Endometrium (tissue), 2 donors: ENCODE measurements around the gene TSEN2.

ENCODE experiments used
- FAIRE-seq: peaks from 2 replicates; lab custom pipeline; 2012; peaks lifted over from hg19 to GRCh38; lab: Jason Lieb, UNC
- donor health status: control.
- donor health status: control.

The TSEN2 gene

DNA sequence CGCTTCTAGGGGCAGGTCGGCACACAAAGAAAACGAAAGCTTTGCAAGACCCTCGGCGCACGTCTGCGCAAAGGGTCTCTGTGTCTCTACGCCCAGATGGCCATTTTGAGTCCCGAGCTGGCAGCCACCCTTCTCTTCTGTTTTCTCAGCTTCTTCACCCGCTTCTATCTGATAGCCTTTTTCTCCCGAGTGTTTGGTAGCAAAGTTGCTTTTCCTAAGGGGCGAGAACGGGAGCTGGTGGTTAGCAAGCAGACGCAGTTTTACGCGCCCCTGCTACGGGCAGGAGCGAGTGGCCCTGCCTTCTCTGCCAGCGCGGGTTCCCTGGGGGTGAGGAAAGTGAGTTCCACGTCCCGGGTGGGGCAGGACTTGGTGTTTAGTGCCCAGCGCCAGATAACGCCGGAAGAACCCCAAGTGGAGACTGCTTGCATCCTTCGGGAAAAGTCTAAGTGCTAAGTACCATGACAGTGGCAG, 69.7 kb downstream of the TSEN2 start:
- no peak for FAIRE-seq

DNA sequence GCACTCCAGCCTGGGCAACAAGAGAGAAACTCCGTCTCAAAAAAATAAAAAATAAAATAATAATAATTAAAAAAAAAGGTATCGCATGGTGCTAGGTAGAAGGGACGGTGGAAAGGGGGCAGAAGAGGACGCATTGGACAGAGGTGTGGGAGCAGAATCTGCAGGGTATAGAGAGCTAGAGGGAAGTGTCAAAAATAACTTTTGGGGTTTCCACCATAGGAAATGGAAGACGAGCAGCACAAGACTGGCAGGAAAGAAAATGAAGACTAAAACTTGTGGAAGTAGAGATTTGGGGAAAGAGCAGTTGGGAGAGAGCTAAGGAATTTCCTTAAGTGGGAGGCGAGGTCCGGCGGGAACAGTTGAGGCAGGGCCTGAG, 72.0 kb downstream of the TSEN2 start:
- no peak for FAIRE-seq

DNA sequence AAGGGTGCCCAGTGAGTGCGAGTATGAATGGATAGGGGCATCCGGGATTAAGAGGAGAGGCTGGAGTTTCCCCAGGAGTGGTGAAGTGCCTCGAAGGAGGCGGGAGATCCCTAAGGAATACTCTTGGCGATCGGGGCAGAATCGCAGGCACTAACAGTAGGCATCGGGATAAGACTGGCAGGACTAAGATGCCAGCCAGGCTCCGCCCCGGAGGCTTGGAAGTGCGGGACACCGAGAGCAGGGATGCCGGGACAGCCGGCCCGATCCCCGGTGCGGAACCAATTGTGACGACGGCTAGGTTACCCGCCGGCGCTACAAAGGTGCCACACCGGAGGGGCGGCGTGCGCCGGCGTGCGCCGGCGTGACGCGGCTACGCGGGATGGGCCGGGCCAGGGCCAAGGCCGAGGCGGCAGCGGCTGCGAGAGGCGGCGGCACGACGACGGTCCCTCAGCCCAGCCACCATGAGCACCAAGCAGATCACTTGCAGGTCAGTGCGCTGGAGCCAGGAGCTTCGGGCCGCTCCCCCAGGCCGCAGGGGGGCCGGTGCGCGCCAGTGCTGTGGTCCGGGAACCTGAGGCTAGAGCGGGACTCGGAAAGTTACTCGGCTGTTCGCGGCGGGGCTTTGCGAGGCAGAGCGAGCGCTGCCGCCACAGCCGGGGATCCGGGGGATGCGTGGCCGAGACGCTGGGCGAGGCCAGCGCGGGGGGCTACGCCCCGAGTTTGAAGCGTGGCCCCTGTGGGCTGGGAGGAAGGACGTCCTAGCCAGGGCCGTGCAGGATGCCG, 72.6 kb downstream of the TSEN2 start, which contains the start of gene MKRN2:
Gene MKRN2 (plus strand): TSS at position 398 of the 783 bp plus-strand sequence. CDS start 64 bp downstream, at position 462.
- FAIRE-seq, result no peak

DNA sequence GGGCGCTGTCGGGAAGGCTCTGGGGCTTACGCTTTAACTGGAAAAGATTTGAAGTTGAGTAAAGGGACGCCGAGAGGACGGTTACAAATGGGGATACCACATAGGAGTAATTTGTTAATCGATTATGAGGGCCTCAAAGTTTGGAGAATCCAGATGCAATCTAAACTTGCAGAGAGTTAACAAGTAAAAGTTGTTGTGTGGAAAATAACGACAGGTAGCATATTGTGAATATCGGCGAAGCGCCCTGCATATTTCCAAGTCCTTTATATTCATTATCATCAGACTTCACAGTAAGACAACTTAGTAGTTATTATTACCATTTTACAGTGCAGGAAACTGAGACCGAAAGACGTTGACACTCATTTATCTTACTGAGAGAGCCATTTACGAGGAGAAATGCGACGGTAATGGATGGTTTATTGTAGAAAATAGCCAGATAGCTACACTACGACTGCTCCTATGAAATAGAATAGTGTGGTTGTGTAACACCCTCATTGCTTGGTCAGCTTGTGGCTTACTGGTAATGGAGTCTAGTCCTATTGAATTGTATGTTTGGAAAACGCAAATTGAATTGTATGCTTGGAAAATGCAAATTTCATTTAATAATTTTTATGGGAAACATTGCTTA, 73.3 kb downstream of the TSEN2 start:
- FAIRE-seq, result no peak

DNA sequence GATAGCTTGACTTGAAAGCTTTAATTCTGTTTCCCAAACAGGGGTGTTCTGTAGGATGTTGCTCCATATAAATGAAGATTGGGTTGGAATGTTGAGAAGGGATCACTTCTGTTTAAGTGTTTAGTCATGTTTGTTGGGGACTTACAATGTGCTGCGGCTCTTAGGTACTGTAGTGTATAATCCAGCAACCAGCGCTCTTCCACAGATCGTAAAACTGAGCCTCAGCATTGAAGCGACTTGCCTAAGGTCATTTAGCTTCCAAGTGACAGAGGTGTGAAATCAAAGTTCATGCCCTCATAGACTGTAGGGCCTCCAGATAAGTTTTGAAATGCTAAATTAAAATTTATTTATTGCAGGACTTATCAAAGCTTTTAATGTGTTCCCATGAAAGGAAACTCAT, 74.4 kb downstream of the TSEN2 start:
- FAIRE-seq, result no peak

DNA sequence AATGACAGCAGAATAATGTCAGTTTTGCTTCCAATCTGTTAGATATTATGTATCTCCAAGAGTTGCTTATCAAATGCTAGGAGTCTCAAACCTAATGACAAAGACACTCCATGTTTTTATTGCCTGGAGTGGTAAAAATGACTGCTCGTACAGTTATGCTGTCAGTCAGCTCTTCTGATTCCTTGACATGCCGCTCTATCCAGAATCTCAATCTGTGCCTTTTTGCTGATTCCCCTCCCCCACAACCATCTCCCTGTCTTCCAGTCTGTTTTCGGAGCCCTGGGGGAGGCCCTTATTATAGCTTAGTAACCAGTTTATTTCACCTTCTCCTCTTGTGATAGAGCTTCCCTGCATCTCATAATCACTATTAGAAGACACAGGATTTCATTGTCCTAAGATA, 75.2 kb downstream of the TSEN2 start:
- FAIRE-seq, result no peak

DNA sequence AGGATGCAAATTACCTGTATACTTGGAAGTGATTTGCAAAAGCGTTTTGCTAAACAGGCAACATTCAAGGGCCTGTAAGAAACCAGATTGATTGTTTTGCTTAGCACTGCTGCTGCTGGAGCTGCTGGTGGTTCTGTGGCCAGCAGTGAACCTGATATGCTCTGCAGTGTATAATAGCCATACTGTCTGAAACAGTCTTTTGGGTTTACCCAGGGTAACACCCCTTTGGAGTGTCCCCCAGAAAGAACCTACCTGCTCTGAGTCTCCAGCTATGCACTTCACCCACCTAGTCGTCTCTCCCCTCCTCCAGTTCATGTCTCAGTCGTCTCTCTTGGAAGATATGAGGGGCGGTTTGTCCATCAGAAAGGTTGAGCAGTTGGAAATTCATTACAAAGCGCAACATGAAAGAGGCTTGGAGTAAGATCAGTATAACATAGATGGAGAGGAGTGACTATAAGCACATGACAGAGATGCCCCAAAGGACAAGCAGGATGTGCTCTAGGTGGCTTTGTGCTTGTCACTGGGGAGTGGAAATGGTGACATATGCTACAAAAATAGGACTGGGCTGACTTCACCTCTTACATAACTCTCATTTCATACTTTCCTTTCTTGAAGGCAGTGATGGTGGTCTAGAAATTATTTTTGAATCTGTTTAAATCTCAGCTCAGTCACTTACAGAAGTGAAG, 76.4 kb downstream of the TSEN2 start:
- no peak for FAIRE-seq

DNA sequence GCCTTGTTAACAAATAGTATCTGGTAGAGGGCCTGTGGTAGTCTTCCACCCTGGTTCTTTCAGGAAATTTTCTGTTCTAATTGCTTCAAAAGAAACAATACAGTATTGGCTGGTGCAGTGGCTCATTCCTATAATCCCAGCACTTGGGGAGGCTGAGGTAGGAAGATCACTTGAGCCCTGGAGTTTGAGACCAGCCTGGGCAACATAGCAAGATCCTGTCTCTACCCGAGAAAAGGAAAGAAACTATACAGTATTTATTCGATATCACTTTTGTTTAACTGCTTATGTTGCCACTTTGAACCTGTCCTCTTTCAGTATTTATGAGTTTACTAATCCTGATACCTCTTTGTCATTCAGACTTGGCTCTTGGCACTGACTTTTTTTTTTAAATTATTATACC, 77.1 kb downstream of the TSEN2 start:
- no peak for FAIRE-seq

DNA sequence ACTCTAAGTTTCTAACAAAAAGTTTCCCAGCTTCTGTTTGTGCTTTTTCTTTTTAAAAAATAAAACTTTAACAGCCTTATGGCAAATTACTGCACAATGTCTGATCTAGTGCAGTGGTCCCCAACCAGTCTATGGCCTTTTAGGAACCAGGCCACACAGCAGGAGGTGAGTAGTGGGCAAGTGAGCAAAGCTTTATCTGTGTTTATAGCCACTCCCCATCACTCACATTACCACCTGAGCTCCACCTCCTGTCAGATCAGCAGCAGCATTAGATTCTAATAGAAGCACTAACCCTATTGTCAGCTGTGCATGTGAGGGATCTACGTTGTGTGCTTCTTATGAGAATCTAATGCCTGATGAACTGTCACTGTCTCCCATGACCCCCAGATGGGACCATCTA, 78.2 kb downstream of the TSEN2 start:
- no peak for FAIRE-seq

DNA sequence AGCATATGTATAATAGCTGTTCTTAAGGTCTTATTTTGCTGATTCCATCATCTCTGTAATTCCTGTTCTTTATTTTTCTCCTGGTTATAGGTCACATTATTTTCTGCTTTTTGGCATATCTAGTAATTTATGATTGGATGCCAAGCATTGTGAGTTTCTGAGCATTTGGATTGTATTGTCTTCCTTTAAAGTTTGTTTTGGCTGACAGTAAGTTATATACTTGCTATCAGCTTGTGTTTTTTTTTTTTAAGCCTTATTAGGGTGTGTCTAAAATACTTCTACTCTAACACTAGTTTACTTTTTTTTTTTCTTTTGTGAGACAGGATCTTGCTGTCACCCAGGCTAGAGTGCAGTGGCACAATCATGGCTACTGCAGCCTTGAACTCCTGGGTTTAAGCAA, 82.7 kb downstream of the TSEN2 start:
- FAIRE-seq, result no peak

DNA sequence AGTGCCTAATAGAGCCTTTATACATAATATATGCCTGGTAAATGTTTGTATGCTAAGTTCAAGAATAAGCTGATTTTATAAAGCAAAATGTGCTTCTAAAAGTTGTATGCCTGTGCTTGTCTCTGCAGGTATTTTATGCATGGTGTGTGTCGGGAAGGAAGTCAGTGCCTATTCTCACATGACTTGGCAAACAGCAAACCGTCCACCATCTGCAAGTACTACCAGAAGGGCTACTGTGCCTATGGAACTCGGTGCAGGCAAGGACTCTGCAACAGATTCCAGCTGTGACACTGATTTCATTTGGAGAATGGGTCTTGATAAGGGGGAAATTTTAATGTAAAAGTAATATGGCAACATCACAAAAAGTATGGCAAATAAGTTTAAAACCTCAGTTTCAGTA, 84.5 kb downstream of the TSEN2 start:
- no peak for FAIRE-seq

DNA sequence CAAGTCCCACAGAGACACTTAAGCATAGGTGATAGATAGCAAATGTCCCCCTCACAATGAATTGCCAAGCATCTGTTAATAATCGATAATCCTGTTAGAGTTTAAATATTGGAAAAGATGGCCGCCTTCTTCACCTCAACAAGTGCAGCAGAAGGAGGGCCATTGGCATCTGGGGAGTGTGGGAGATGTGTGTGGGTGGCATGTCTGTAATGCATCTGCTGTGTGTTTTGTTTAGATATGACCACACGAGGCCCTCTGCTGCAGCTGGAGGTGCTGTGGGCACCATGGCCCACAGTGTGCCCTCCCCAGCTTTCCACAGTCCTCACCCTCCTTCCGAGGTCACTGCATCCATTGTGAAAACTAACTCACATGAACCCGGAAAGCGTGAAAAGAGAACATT, 85.6 kb downstream of the TSEN2 start:
- no peak for FAIRE-seq

DNA sequence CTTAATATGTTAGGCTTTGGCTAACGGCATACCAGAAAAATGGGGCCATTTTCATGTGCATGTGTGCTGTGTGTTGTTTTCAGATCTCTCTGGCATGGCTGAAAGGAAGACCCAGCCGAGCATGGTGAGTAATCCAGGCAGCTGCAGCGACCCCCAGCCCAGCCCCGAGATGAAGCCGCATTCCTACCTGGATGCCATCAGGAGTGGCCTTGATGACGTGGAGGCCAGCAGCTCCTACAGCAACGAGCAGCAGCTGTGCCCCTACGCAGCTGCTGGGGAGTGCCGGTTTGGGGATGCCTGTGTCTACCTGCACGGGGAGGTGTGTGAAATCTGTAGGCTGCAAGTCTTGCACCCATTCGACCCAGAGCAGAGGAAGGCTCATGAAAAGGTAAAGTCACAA, 87.7 kb downstream of the TSEN2 start:
- FAIRE-seq, result no peak

DNA sequence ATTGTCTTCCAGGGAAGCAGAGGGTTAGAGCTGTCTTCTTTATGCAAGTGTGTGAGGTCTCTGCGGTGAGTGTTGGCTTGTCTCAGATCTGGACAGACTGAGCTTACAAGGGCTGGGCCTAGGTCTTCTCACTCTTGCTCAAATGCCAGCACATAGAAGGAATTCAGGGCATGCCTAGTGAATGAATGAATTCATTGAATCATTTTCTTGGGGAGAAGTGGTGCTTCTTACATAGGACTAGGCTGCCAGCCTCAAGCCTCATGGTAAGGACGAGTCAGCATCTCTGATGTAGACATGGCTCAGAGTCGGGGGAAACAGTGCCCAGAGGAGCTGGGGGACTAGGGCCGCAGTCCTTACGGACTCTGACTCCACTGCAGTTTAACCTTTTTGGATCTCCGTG, 89.9 kb downstream of the TSEN2 start:
- no peak for FAIRE-seq

DNA sequence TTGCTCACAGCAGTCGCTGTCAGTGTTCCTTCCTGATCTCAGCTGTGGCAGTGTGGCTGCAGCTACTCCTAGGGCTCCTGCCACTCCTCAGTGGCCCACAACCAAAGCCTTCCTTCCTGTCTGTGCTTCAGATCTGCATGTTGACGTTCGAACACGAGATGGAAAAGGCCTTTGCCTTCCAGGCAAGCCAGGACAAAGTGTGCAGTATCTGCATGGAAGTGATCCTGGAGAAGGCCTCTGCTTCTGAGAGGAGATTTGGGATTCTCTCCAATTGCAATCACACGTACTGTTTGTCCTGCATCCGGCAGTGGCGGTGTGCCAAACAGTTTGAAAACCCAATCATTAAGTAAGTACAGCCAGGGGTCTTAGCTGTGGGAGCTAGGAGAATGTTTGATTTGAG, 90.4 kb downstream of the TSEN2 start:
- no peak for FAIRE-seq

DNA sequence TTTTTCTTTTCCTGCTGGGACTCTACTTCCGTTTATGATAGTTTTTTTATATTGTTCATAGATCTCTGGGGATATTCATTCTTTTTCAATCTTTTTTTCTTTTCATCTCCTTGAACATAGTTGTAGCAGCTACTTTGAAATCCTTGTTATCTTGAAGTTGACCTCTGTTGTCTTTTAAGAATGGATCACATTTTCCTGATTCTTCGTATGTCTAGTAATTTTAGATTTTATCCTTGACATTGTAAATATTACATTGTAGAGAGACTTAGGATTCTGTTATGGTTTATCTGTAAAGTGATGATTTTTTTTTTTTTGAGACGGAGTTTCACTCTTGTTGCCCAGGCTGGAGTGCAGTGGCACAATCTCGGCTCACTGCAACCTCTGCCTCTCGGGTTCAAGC, 93.1 kb downstream of the TSEN2 start:
- no peak for FAIRE-seq

DNA sequence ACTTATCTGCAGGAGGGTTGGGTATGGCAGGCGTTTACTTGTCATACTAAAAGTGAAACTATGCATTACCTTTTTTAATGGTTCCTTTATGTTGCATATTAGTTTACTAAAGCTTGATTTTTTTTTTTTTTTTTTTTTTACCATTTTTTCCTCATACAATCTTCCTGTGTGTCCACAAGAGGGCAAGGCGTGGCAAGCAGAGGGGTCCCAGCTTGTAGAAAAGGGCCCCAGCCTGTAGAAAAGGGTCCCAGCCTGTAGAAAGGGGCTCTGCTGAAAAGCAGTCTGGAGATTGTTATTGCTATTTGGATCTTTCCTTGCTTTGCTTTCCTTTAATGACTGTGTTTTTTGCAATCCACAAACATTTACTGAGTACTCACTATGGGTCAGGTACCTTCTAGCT, 94.5 kb downstream of the TSEN2 start:
- no peak for FAIRE-seq

DNA sequence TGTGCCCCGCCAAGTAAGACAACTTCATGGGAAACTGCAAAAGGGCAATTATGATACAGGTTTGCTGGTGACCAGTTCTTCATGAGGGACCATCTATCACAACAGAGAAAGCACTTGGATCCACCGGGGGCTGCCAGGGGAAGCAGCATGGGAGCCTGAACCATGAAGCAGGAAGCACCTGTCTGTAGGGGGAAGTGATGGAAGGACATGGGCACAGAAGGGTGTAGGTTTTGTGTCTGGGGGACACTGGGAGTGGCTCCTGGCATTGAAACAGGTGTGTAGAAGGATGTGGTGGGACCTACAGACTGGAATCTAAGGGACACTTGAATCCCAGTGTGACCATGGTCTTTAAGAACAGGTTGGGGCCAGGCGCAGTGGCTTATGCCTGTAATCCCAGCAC, 95.2 kb downstream of the TSEN2 start:
- FAIRE-seq, result no peak

DNA sequence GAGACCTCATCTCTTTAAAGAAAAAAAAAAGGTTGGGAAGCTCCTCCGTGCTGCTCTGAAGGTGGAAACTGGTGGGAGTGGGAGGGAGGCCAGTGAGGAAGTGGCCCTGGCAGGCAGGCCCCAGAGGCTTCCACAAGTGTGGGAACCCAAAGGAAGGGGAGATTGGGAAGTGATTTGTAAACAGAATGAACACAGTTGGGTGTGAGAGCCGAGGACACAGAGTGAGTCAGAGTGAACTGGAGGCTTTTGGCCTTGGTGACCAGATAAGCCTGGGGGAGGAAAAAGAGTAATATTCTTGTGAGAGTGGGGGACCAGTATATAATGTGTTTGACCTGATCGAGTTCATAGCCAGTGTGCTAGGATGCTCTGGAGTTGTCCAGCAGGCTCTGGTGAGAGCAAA, 95.6 kb downstream of the TSEN2 start:
- FAIRE-seq, result no peak

DNA sequence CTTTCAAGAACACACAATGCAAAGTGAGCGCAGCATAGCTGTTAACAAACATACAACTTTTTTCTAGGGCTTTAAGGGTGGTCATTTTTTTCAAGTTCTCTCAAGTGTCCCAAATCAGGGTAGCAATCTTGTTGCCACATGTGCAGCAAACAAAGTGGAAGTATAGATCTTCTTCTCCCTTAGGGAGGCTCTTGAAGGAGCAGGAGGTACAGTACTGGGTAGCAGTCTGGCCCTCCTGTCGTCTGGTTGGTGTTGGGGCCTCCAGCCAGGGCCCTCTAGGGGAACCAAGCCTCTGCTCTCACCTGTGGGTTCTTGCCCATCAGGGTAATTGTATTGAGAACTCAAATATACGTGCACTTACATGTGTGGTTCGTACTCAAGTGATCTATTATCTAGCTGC, 98.5 kb downstream of the TSEN2 start:
- FAIRE-seq, result no peak
